Caco-2 (cell line): ENCODE data around the gene GTPBP1. TPM values are rescaled to one million over a fixed set of nuclear protein-coding genes. Genes with fewer than 3 reads are reported as not detected.

Source experiments
- BruUV-seq: library from RNA; stranded (reverse); fragments of 400-500 nt; replicated peaks from 2 replicates; lab custom pipeline; 2021; lab: Mats Ljungman, UMichigan
- CTCF ChIA-PET: fragments of 300-600 bp; sonication (Branson Sonifier 250); formaldehyde crosslinking; loops from one replicate; lab custom pipeline; 2022; ENCODE audit warnings: antibody characterized with exemption; lab: Charles Lee
- POLR2A ChIA-PET: fragments of 300-600 bp; sonication (Branson Sonifier 250); formaldehyde crosslinking; loops from one replicate; lab custom pipeline; 2022; ENCODE audit warnings: antibody characterized with exemption; lab: Charles Lee
- DNase-seq, 2 experiments: peaks; one replicate each; pipeline versions ENCODE4 v3.0.0 to v3.0.0-alpha.2; 2020 to 2022
- H3K27me3 ChIP-seq: replicated peaks from 2 replicates; pipeline ENCODE4 v1.6.0; 2011; ENCODE audit warnings: low read length; ENCODE audit not compliant: control insufficient read depth, insufficient read depth
- H3K36me3 ChIP-seq: 2 replicates; pipeline ENCODE4 v1.5.1; 2011; ENCODE audit warnings: low read length; ENCODE audit not compliant: control insufficient read depth, insufficient read depth
- H3K4me1 ChIP-seq: fragments of 250-450 bp; sonication (Bioruptor Pico); 2 replicates; pipeline ENCODE4 v1.5.1; 2020; ENCODE audit warnings: mild to moderate bottlenecking
- H3K4me3 ChIP-seq: 2 replicates; pipeline ENCODE4 v1.5.1; 2011; ENCODE audit warnings: low read depth, mild to moderate bottlenecking, control low read depth, low read length
- H3K9me3 ChIP-seq: fragments of 250-450 bp; sonication (Bioruptor Pico); 2 replicates; pipeline ENCODE4 v1.5.1; 2020; ENCODE audit warnings: mild to moderate bottlenecking, moderate library complexity
- H3K27ac Mint-ChIP-seq: one replicate; pipeline ENCODE4 v1.8.0; 2022; ENCODE audit warnings: mixed read lengths; ENCODE audit not compliant: unreplicated experiment
- H3K27me3 Mint-ChIP-seq: one replicate; pipeline ENCODE4 v1.8.0; 2022; ENCODE audit warnings: mixed read lengths; ENCODE audit not compliant: insufficient read depth, unreplicated experiment
- H3K36me3 Mint-ChIP-seq: one replicate; pipeline ENCODE4 v1.8.0; 2022; ENCODE audit warnings: mild to moderate bottlenecking, mixed read lengths; ENCODE audit not compliant: insufficient read depth, unreplicated experiment
- H3K4me1 Mint-ChIP-seq: one replicate; pipeline ENCODE4 v1.8.0; 2022; ENCODE audit warnings: low read depth, mixed read lengths; ENCODE audit not compliant: unreplicated experiment
- H3K4me3 Mint-ChIP-seq: one replicate; pipeline ENCODE4 v1.8.0; 2022; ENCODE audit warnings: mild to moderate bottlenecking, moderate library complexity, mixed read lengths; ENCODE audit not compliant: unreplicated experiment
- H3K9me3 Mint-ChIP-seq: one replicate; pipeline ENCODE4 v1.8.0; 2022; ENCODE audit warnings: mixed read lengths; ENCODE audit not compliant: unreplicated experiment
- intact Hi-C: fragments of 100-400 bp; cut with micrococcal nuclease; formaldehyde crosslinking; loops from one replicate; pipeline ENCODE4 v1.10.0; 2022; ENCODE audit not compliant: unreplicated experiment
- total RNA-seq: library from RNA; stranded (reverse); gene quantifications from 2 replicates; pipeline ENCODE4 v1.2.3, GENCODE V29; 2022
- TF ChIP-seq, protein P1 (sequence below), 2 experiments: fragments of 200-600 bp in 1 of 2; IDR thresholded peaks; 1 replicate in 1 of 2; 2 replicates in 1 of 2; pipeline versions ENCODE4 v1.5.1 to v1.8.0; 2011 to 2022; ENCODE audit warnings: antibody characterized with exemption in 1 of 2, control low read depth in 1 of 2, inconsistent platforms in 1 of 2, low read depth in 1 of 2, low read length in 1 of 2, mild to moderate bottlenecking in 1 of 2, moderate library complexity in 1 of 2; ENCODE audit not compliant: insufficient read depth in 1 of 2, severe bottlenecking in 1 of 2, unreplicated experiment in 1 of 2

GTPBP1 gene
- total RNA-seq, 1 experiment from 2014 or later: 47.2 TPM

DNA sequence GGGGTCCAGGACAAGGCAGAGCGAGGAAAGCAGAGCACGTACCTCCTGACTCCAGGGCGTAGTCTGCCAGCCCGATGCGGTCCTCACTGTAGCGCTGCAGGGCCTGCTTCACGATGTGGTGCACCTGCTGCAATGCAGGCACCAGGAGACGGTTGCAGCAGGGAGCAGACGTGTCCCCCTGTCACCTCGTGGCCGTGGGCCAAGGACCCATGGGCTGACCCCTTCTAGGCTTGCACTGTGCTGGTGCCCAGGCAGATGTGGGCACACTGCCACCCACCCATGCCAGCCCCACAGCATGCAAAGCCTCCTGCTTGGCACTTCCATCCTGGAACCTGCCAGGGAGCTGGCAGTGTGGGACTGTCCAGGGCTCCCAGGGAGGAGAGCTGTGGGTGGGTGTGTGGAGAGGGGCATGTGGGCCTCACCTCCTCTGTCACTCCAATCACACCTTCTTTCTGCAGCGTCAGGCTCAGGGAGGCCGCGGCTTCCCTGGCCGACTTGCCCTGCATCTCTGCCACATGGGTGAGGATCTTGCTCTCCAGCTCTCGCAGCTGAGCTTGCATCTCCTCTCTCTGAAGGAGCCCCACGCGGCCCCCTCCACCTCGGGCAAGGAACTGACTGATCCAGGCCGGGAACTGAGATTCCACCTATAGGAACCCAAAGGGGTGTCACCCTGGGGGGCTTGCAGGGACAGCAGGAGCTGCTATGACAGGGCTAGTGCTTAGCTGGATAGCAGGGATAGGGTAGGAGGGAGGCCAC is 33.7 kb downstream of the GTPBP1 start:
- no peaks in the 10 kb centered on the region for H3K4me1 ChIP-seq
- Mint-ChIP-seq H3K4me1 (no peaks in the 10 kb centered on the region), H3K9me3 (no peaks in the 10 kb centered on the region), H3K27ac (no peak overlapping the region), H3K36me3 (peaks cover 81% of the 10 kb centered on the region), H3K4me3 (no peak overlapping the region), H3K27me3 (no peaks in the 10 kb centered on the region)
- BruUV-seq: no TSS peak
- peaks cover 1% of the 10 kb centered on the region for H3K36me3 ChIP-seq
- POLR2A ChIA-PET: no interaction called here
- CTCF ChIA-PET: no interaction called here
- intact Hi-C loops: no loop called here
- no peak for DNase-seq
- H3K4me3 ChIP-seq: no peak overlapping the region
- H3K27me3 ChIP-seq: no peaks in the 10 kb centered on the region
- no peaks in the 10 kb centered on the region for H3K9me3 ChIP-seq
- TF ChIP-seq, protein P1, sequence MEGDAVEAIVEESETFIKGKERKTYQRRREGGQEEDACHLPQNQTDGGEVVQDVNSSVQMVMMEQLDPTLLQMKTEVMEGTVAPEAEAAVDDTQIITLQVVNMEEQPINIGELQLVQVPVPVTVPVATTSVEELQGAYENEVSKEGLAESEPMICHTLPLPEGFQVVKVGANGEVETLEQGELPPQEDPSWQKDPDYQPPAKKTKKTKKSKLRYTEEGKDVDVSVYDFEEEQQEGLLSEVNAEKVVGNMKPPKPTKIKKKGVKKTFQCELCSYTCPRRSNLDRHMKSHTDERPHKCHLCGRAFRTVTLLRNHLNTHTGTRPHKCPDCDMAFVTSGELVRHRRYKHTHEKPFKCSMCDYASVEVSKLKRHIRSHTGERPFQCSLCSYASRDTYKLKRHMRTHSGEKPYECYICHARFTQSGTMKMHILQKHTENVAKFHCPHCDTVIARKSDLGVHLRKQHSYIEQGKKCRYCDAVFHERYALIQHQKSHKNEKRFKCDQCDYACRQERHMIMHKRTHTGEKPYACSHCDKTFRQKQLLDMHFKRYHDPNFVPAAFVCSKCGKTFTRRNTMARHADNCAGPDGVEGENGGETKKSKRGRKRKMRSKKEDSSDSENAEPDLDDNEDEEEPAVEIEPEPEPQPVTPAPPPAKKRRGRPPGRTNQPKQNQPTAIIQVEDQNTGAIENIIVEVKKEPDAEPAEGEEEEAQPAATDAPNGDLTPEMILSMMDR (IDR thresholded peaks at IDR 0.05; ENCODE audit: insufficient read depth in 1 of 2, low read depth in 1 of 2, low read length in 1 of 2, severe bottlenecking in 1 of 2, unreplicated experiment in 1 of 2): no peak

DNA sequence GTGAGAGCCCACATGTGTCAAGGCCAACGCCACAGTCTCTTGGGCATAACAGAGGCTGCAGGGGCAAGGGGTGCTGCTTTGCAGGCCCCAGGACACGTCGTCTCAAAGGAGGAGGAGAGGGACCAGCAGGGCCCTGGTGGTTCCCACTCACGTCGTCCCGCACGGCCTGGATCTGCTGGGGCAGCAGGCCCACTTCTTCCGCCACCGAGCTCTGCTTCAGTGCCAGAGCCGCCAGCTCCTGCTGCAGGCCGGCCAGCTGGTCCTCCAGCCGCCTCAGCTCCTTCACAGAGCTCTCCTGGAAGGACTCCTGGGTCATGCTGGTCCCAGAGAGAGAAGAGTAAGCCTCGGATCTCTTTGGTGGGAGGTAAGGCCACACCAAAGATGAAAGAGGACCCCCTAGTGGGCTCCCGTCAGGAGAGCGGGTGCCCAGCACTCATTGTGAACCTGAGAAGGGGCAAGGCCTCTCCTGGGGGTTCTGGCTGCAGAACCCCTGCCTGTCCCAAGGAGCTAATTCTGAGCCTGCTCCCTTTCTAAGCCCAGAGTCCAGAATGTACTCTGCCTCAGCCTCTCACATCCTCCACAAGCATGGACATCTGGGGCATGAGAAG is 34.5 kb downstream of the GTPBP1 start:
- TF ChIP-seq, protein P1 (IDR thresholded peaks at IDR 0.05; ENCODE audit: insufficient read depth in 1 of 2, low read depth in 1 of 2, low read length in 1 of 2, severe bottlenecking in 1 of 2, unreplicated experiment in 1 of 2): no peak
- Mint-ChIP-seq H3K27ac (no peak overlapping the region), H3K9me3 (no peaks in the 10 kb centered on the region), H3K27me3 (no peaks in the 10 kb centered on the region), H3K36me3 (peaks cover 73% of the 10 kb centered on the region), H3K4me3 (no peak overlapping the region), H3K4me1 (no peaks in the 10 kb centered on the region)
- H3K9me3 ChIP-seq: no peaks in the 10 kb centered on the region
- intact Hi-C loops: no loop called here
- no peak overlapping the region for H3K4me3 ChIP-seq
- no peak for DNase-seq
- no TSS peak for BruUV-seq
- H3K4me1 ChIP-seq: no peaks in the 10 kb centered on the region
- H3K36me3 ChIP-seq: peaks cover 1% of the 10 kb centered on the region
- ChIA-PET POLR2A (no interaction called here), CTCF (no interaction called here)
- no peaks in the 10 kb centered on the region for H3K27me3 ChIP-seq

DNA sequence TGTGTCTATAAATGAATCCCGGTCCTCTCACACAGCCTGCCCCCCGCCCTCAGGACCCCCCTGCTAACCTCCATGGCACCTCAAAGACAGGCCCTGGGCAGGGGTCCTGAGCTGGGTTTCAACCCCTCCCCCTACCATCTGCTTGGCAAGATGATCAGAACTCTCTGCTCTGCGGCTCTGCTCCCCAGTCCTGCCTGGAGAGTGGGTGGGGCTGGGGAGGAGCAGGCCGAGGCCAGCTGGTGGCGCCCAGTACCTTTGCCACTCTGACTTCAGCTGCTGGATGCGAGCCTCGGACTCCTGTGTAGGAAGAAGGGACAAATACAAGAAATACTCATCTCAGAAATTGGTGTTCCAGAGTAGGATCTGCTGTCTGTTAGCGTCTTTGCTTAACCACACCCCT is 35.0 kb downstream of the GTPBP1 start:
- Histone ChIP-seq H3K4me3 (no peak overlapping the region), H3K4me1 (no peaks in the 10 kb centered on the region), H3K9me3 (no peaks in the 10 kb centered on the region), H3K27me3 (no peaks in the 10 kb centered on the region), H3K36me3 (peaks cover 1% of the 10 kb centered on the region)
- ChIA-PET CTCF (no interaction called here), POLR2A (no interaction called here)
- intact Hi-C loops: no loop called here
- no peaks in the 10 kb centered on the region for H3K9me3 Mint-ChIP-seq
- BruUV-seq: no TSS peak
- TF ChIP-seq, protein P1 (IDR thresholded peaks at IDR 0.05; ENCODE audit: insufficient read depth in 1 of 2, low read depth in 1 of 2, low read length in 1 of 2, severe bottlenecking in 1 of 2, unreplicated experiment in 1 of 2): no peak
- H3K36me3 Mint-ChIP-seq: peaks cover 69% of the 10 kb centered on the region
- H3K4me3 Mint-ChIP-seq: no peak overlapping the region
- no peak for DNase-seq
- no peaks in the 10 kb centered on the region for H3K4me1 Mint-ChIP-seq
- no peaks in the 10 kb centered on the region for H3K27me3 Mint-ChIP-seq
- H3K27ac Mint-ChIP-seq: no peak overlapping the region
